Occipital lobe (tissue), 2 donors: ENCODE results near the gene AHCYL2. TPM values are rescaled to one million over a fixed set of nuclear protein-coding genes. Genes with fewer than 3 reads are reported as not detected.
"Not testable (repeated sequence)": the region's sequence is repeated elsewhere in the genome, so short reads cannot be mapped to it uniquely, and the experiment has no call there.

Source experiments
- DNase-seq: peaks from one replicate; lab custom pipeline; 2025; lab: John Stamatoyannopoulos, UW
- total RNA-seq: library from RNA; depleted of rRNA; stranded (reverse); fragments of >200 nt; gene quantifications from one replicate; pipeline ENCODE4 v1.2.3, GENCODE V29; 2014

Gene AHCYL2
- total RNA-seq, 1 donor from 2014 or later = 22.8 TPM

DNA sequence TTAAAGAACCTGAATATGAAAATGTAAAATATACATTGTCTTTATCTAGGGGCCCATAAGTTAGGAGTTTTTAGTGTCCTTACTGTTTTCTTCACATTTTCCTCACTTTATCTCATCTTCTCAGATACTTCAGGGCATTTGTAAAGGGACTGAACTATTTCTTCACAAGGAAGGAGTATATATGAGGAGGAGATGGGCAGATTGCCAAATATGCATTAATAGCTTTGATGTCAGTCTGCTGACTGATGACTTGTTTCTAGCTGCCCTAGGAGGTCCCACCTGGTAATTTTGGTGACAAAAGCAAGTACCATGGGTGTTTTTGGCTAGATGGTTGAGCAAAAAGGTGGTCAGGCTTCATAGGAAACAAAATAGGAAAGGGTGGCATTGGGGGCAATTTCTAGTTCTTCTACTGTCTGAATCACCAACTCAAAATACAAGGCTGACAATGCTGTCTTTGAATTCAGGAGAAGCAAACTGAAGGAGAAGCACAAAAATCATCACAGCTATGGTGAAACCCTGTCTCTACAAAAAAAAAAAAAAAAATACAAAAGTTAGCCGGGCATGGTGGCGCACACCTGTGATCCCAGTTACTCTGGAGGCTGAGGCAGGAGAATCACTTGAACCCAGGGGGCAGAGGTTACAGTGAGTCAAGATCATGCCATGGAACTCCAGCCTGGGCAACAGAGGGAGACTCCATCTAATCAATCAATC, 199.0 kb downstream of the AHCYL2 start:
- no peak for DNase-seq

DNA sequence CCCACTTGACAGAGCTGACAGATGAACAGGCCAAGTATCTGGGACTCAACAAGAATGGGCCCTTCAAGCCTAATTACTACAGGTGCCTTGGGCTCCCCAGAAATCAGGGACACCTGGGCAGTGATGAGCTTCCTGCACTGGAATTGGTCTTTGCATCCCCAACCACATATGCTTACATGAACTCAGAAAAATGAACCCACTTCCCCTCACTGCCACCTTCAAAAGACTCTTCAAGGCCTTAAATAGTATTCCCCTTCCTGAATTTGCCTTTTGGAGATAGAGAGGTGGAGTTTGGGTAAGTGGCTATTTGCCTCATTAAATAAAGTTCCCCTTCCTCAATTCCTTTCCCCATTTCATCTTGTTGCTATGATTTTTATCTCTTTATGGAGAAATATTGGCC, 201.7 kb downstream of the AHCYL2 start:
- DNase-seq = no peak

- DNase-seq = no peak
Measured at GRCh38 chr7:129427526-129428045, 202.8 kb downstream of the AHCYL2 start.

- DNase-seq = no peak
Measured at GRCh38 chr7:129431911-129432643, 207.2 kb downstream of the AHCYL2 start.

DNA sequence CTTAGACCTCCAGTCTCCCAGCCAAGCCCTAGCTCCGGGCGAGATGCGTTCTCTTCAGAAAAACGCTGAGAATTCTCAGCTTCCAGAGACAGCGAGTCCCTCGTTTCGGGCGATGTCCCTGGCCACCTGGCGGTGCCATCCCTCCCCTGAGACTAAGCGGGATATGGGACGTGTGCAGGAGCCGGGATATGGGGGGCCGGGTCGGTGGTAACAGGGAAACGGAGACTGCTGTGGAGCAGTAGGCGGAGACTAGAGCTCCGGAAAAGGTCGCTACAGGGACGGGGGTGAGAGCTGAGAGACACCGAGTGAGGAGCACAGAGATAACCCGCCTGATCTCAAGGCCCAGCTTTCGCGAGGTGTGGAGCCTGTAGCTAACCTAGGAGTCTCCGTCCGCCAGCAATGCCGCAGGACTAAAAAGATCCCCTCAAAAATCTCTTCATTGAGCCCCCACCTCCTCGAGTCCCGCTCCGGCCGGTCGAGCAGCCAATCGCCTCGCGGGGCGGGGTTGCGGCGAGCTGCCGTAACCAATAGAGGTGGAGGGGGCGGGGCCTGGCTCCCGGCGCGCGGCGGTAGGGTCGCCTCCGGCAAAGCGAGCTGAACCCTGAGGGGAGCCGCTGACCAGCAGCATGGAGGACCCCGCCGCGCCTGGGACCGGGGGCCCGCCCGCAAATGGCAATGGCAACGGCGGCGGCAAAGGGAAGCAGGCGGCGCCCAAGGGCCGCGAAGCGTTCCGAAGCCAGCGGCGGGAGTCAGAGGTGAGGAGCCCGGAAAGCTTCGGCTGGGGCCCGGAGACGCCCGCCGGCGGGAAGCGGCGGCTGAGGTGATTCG, 209.2 kb downstream of the AHCYL2 start, which contains the start of gene STRIP2:
Gene STRIP2, plus strand, starts transcription at position 586 of the 828 bp plus-strand sequence. Its CDS starts 41 bp downstream, at position 627.
- DNase-seq = peak; percentile 93

DNA sequence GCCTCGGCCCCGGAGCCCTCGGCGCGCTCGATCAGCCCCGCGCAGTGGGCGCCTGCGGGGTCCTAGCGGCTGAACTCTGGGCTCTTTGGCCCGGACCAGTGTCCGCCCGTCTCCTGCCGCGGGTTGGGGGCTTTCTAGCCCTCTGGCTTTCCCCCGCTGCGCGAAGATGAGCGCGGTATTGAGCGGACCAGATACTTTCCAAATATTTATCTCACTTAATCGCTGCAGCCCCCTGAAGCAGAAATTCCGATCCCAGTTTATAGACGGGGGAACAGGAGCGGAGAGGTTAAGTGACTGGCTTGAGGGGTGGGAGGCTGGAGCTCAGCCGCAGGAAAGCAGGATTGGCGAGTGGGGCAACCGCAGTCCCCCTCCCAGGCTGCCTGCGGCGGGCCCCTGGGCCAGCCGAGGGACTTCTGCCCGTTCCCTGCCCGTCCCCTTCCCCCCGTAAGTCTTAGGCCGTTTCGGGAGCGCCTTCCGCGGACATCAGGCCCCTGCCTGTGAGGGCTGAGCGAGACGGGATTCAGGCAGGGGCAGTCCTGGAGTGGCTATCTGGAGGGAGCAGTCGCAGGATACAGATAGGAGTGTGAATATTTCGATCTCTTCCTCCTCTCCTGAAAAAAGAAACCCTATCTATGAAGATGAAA, 210.0 kb downstream of the AHCYL2 start:
- DNase-seq = peak; percentile 8

- no peak for DNase-seq
Measured at GRCh38 chr7:129435414-129435829, 210.6 kb downstream of the AHCYL2 start.

- DNase-seq = no peak
Measured at GRCh38 chr7:129436335-129436923, 211.6 kb downstream of the AHCYL2 start.

DNA sequence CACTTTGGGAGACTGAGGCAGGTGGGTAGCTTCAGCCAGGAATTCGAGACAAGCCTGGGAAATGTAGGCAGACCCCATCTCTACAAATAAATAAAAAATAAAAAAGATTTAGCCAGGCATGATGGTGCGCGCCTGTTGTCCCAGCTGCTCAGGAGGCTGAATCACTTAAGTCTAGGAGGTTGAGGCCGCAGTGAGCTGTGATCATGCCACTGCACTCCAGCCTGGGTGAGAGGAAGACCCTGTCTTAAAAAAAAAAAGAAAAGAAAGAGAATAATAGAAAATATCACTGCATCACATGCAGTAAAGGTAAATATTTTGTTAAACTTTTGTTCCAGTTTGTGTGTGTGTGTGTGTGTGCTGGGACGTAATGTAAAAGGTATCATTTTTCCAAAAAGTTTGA, 212.4 kb downstream of the AHCYL2 start:
- DNase-seq = no peak

DNA sequence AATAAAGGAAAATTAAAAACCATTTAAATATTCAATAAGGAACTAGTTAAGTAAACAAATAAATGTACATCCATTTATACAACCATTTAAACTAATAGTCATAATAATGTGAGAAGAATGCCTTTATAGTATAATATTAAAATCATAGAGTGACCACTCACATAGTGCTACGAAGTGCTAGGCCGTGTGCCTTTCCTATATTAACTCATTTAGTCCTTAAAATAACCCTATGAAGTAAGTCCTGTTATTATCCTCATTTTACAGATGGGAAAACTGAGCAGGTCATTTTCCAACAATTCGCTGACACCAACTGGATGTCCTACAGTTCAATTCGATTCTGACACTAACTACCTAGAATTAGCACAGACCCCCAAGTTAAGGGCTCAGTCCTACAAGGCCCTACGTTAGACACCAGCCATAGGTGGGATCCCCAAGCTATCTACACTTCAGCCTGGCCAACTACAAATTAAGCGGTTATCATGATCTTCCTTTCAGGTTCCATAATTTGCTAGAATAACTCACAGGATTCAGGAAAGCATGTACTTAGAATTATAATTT, 213.5 kb downstream of the AHCYL2 start:
- no peak for DNase-seq

- no peak for DNase-seq
Measured at GRCh38 chr7:129438839-129439651, 214.2 kb downstream of the AHCYL2 start.

DNA sequence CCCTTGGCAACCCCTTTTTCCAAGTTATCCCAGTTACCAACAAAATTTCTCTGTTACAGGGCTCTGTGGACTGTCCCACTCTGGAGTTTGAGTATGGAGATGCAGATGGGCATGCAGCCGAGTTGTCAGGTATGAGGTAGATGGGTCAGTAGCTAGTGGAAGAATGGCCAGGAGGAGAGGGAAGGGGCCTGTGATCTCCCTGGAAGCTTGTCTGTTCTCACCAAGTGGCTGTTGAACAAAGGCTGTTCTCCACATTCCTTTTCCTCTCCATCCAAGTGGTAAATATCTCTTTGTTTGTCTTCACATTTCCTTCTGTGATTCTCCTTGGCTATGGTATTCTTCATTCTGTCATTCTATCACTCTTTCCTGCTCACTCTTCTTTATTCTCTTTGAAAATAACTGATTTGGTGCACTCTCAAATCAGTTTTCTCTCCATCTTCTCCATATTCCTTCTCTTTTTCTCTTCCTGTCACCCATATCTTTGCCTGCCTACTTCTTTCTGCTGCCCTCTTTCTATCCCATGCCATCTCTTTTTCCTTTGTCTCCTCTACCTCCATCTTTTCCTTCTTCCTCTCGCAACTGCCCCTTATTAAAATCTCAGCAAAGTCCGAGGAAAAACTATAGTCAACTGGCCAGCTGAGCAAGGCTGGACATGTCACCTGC, 215.3 kb downstream of the AHCYL2 start:
- DNase-seq = no peak

DNA sequence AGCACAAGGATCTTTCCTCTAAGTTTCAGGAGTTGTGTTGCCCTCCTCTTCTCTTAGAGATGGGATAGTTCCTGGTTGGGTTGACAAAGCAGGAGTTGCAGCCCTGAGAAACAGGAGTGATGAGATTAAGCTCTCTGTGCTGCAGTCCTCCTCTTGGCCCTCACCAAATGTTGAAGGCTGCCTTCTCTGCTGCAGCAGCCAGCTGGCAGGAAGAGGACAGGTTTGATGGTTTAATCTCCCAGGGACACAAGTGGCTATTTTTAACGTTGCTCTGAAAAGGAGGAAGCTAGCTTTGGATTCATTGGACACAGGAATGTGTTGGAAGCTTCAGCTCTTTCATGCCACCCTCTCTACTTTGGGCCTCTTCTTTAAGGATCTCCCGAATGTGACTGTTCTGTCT, 218.8 kb downstream of the AHCYL2 start:
- DNase-seq = peak; percentile 18

DNA sequence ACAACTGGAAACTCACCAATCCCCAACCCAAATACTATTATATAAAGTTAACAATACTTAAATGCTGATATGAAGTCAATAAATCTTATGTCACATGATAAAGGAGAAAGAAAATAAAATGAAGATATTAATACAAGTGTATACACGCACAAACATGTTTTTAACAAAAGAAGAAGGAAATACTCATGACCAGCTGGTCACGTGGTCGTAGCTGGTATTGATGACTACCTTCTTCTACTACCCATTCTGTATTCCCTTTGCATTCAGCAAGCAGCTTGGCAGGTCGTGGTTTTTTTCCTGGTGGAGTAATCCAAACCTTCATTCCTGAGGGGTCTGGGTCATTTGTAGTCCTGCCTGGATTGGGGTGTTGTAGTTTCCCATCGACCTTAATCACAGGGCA, 219.9 kb downstream of the AHCYL2 start:
- DNase-seq = not testable (repeated sequence)

GRCh38 chr7:129446925-129447324, 222.1 kb downstream of the AHCYL2 start:
- DNase-seq = not testable (repeated sequence)

DNA sequence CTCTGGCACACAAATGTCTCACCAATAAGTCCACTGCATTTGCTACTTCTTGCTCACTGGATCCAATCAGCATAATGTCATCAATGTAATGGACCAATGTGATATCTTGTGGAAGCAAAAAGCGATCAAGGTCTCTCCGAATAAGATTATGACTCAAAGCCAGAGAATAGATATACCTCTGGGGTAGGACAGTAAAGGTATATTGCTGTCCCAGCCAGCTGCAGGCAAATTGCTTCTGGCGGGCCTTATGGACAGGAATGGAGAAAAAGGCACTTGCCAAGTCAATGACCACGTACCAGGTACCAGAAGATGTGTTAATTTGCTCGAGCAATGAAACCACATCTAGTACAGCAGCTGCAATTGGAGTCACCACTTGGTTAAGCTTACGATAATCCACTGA, 222.6 kb downstream of the AHCYL2 start:
- not testable (repeated sequence) for DNase-seq

DNA sequence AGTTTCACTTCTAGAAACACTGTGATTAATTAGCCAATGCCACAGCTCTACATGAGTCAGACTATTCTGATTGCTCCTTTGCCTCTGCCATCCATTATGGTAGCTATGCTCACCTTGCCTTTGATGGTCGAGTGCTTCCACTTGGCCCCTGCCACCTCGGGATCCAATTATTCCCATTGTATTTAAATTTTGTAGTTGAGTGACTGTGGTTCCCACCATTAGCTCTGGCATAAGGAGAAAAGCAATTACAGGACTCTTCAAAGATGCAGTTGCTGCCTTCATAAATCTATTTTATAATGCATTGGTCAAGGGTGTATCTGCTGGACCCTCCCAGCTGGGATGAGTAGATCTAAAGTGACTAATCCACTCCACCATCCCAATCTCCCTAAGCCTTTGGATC, 223.8 kb downstream of the AHCYL2 start:
- DNase-seq = not testable (repeated sequence)

- no peak for DNase-seq
Measured at GRCh38 chr7:129450295-129450694, 225.5 kb downstream of the AHCYL2 start.
